Adrenal gland (tissue), 12 donors: ENCODE data around the gene SLC45A3. TPM values are rescaled to one million over a fixed set of nuclear protein-coding genes. Genes with fewer than 3 reads are reported as not detected.
A peak's percentile ranks its signal among the peaks of the same experiment; 100 is the strongest.

Experiments used
- DNase-seq, 7 donors: peaks; one replicate each; pipeline ENCODE4 v3.0.0-alpha.2; 2019 to 2020
- H3K27ac ChIP-seq, 5 donors: fragments of 200-600 bp; sonication (generic) in 4 of 5; 1 replicate in 3 of 5; 2 replicates in 2 of 5; pipeline versions ENCODE4 v1.5.1 to v1.8.0; 2016 to 2020; ENCODE audit warnings: mild to moderate bottlenecking in 1 of 5
- H3K27me3 ChIP-seq: fragments of 200-600 bp; 2 replicates; pipeline ENCODE4 v1.8.0; 2021
- H3K36me3 ChIP-seq, 2 donors: fragments of 200-600 bp; replicated peaks in 1 of 2; 1 replicate in 1 of 2; 2 replicates in 1 of 2; pipeline versions ENCODE4 v1.5.1 to v1.8.0; 2018 to 2022
- H3K4me1 ChIP-seq, 2 donors: fragments of 200-600 bp; replicated peaks in 1 of 2; 1 replicate in 1 of 2; 2 replicates in 1 of 2; pipeline versions ENCODE4 v1.5.1 to v1.8.0; 2018 to 2021
- H3K4me3 ChIP-seq, 4 donors: fragments of 200-600 bp; sonication (generic) in 3 of 4; one replicate each; pipeline ENCODE4 v1.5.1; 2016 to 2018
- H3K9me3 ChIP-seq, 3 donors: fragments of 200-600 bp; sonication (generic) in 1 of 3; replicated peaks in 1 of 3; 1 replicate in 2 of 3; 2 replicates in 1 of 3; pipeline versions ENCODE4 v1.5.1 to v1.8.0; 2016 to 2021
- CTCF ChIP-seq, 6 experiments: fragments of 450-650 bp in 4 of 6; fragments of 200-600 bp in 2 of 6; sonication (generic) in 1 of 6; IDR thresholded peaks; 1 replicate in 5 of 6; 2 replicates in 1 of 6; pipeline versions ENCODE4 v1.5.1 to v1.8.0; 2016 to 2021; ENCODE audit warnings: antibody characterized with exemption in 6 of 6, mild to moderate bottlenecking in 2 of 6, moderate library complexity in 1 of 6
- POLR2A ChIP-seq, 2 donors: fragments of 450-650 bp; IDR thresholded peaks; one replicate each; pipeline ENCODE4 v1.6.1; 2017; ENCODE audit warnings: antibody characterized with exemption in 2 of 2, mild to moderate bottlenecking in 2 of 2, moderate library complexity in 1 of 2
- WGBS, 4 donors: extraction: QIAGEN DNeasy Blood & Tissue Kit in 2 of 4; methylation state at CpG; one replicate each; pipeline versions ENCODE4 v1.1.5 to v1.1.7; 2013 to 2017; 5-methylcytosine and 5-hydroxymethylcytosine counted together
- intact Hi-C, 2 donors: fragments of 100-400 bp; cut with DNase I; formaldehyde crosslinking; loops; one replicate each; pipeline versions ENCODE4 v1.14.1 to v1.15.0; 2022 to 2023
- polyA plus RNA-seq, 3 donors: library from polyadenylated mRNA; stranded (reverse); fragments of 200-250 nt in 2 of 3; fragments of 350-450 nt in 1 of 3; fragmentation: Illumina TruSeq in 1 of 3; extraction: RNeasy Lipid Tissue Mini Kit (QIAGEN cat#74804) in 1 of 3; gene quantifications; one replicate each; pipeline ENCODE4 v1.2.3, GENCODE V29; 2013 to 2014
- total RNA-seq, 9 donors: library from RNA; depleted of rRNA in 4 of 9; stranded (reverse); fragments of >200 nt in 4 of 9; fragments of 120-200 nt in 1 of 9; fragmentation: NEBNext Ultra II Directional in 1 of 9; extraction: Animal tissue kit (Norgen Biotek cat#: 25700) in 1 of 9; gene quantifications; one replicate each; pipeline versions ENCODE4 v1.1.0 to v1.2.4, GENCODE V29; 2013 to 2023
- donor health status: healthy with polysubstance abuse.
- donor health status: Bipolar disorder and iron deficiency.
- donor health status: DM: yes; HTN: yes; CAD: no.
- donor health status: DM: no; HTN: no; CAD: no.
- donor health status: DM: no; HTN: no; CAD: no.
- donor health status: DM: yes; HTN: yes; CAD: no.

The SLC45A3 gene
- total and polyA plus RNA-seq, 12 donors, result 4.7 to 27.9 (median 8.9) TPM

- no peak for DNase-seq
- Histone ChIP-seq H3K36me3 (no peaks in the 10 kb centered on the region), H3K4me1 (peaks cover 6 to 28% of the 10 kb centered on the region in 2 donors), H3K9me3 (no peaks in the 10 kb centered on the region), H3K27me3 (no peaks in the 10 kb centered on the region), H3K4me3 (peak overlapping the region in 2 of 4 donors; percentile 68 to 92), H3K27ac (peak overlapping the region; percentile 23 to 100 (median 94))
- WGBS, 4 donors, result 8 to 17% (median 11%) methylated on average over 3 of the region's 3 CpGs
- TF ChIP-seq POLR2A (IDR thresholded peaks at IDR 0.05), result no peak
- no peak for TF ChIP-seq CTCF (IDR thresholded peaks at IDR 0.05)
- intact Hi-C loops, result loop anchor here in 1 of 2 donors (5.0 kb wide), 1 partner anchor 38 kb away; no protein-coding TSS in a partner anchor
Measured at GRCh38 chr1:205630651-205631009, 49.7 kb downstream of the SLC45A3 start.

GRCh38 chr1:205630241-205630640 lies 50.1 kb downstream of the SLC45A3 start:
- intact Hi-C loops, result loop anchor here in 1 of 2 donors (5.0 kb wide), 1 partner anchor 38 kb away; no protein-coding TSS in a partner anchor
- no peak for DNase-seq
- H3K27me3 ChIP-seq, result no peaks in the 10 kb centered on the region
- peak overlapping the region in 2 of 4 donors; percentile 68 to 92 for H3K4me3 ChIP-seq
- peak overlapping the region in 2 of 5 donors; percentile 94 to 96 for H3K27ac ChIP-seq
- H3K9me3 ChIP-seq, result no peaks in the 10 kb centered on the region
- H3K36me3 ChIP-seq, result no peaks in the 10 kb centered on the region
- H3K4me1 ChIP-seq, result peaks cover 6 to 28% of the 10 kb centered on the region in 2 donors
- WGBS, 4 donors, result 8 to 15% (median 12%) methylated on average over 3 of the region's 3 CpGs
- TF ChIP-seq POLR2A (IDR thresholded peaks at IDR 0.05) (no peak), CTCF (IDR thresholded peaks at IDR 0.05) (no peak)

GRCh38 chr1:205629751-205630150 lies 50.6 kb downstream of the SLC45A3 start:
- TF ChIP-seq CTCF (IDR thresholded peaks at IDR 0.05) (no peak), POLR2A (IDR thresholded peaks at IDR 0.05) (no peak)
- DNase-seq, result no peak
- intact Hi-C loops, result loop anchor here in 1 of 2 donors (5.0 kb wide), 1 partner anchor 37 kb away; no protein-coding TSS in a partner anchor
- H3K27ac ChIP-seq, result no peak overlapping the region
- no peaks in the 10 kb centered on the region for H3K36me3 ChIP-seq
- WGBS, 4 donors, result 74 to 83% (median 76%) methylated on average over 6 of the region's 6 CpGs
- no peak overlapping the region for H3K4me3 ChIP-seq
- no peaks in the 10 kb centered on the region for H3K9me3 ChIP-seq
- H3K4me1 ChIP-seq, result peaks cover 6 to 28% of the 10 kb centered on the region in 2 donors
- no peaks in the 10 kb centered on the region for H3K27me3 ChIP-seq

- Histone ChIP-seq H3K36me3 (no peaks in the 10 kb centered on the region), H3K27ac (no peak overlapping the region), H3K27me3 (no peaks in the 10 kb centered on the region), H3K9me3 (no peaks in the 10 kb centered on the region), H3K4me3 (no peak overlapping the region), H3K4me1 (peaks cover 6 to 28% of the 10 kb centered on the region in 2 donors)
- 93 to 96% (median 94%) methylated on average over 8 of the region's 8 CpGs for WGBS, 4 donors
- intact Hi-C loops, result no loop called here
- TF ChIP-seq CTCF (IDR thresholded peaks at IDR 0.05) (no peak), POLR2A (IDR thresholded peaks at IDR 0.05) (no peak)
- DNase-seq, result no peak
Measured at GRCh38 chr1:205627956-205628355, 52.4 kb downstream of the SLC45A3 start.
